NCI-H2107 treated with DMSO at 0.1 percent for 48 hours (cell line): ENCODE measurements around the gene PMM2.
"Not testable (repeated sequence)": the region's sequence is repeated elsewhere in the genome, so short reads cannot be mapped to it uniquely, and the experiment has no call there.

Experiments
- DNase-seq: peaks from one replicate; lab custom pipeline; 2025; ENCODE audit not compliant: unreplicated experiment; lab: John Stamatoyannopoulos, UW

Gene PMM2

GRCh38 chr16:8816967-8817655 is 19.5 kb downstream of the PMM2 start:
- DNase-seq = no peak

GRCh38 chr16:8818504-8819270 is 21.0 kb downstream of the PMM2 start:
- DNase-seq = no peak

- DNase-seq = no peak
Observed at GRCh38 chr16:8819411-8820034, 21.9 kb downstream of the PMM2 start.

- DNase-seq = no peak
Observed at GRCh38 chr16:8822403-8822802, 24.8 kb downstream of the PMM2 start.

- DNase-seq = no peak
Observed at GRCh38 chr16:8826278-8826879, 28.7 kb downstream of the PMM2 start.

GRCh38 chr16:8828541-8829165 is 31.0 kb downstream of the PMM2 start:
- no peak for DNase-seq

GRCh38 chr16:8831450-8831849 is 33.8 kb downstream of the PMM2 start:
- no peak for DNase-seq

- DNase-seq = peak; percentile 2
Observed at GRCh38 chr16:8831871-8832716, 34.5 kb downstream of the PMM2 start.

GRCh38 chr16:8832717-8833105 is 35.1 kb downstream of the PMM2 start:
- no peak for DNase-seq

GRCh38 chr16:8836797-8837196 is 39.2 kb downstream of the PMM2 start:
- not testable (repeated sequence) for DNase-seq

GRCh38 chr16:8837594-8837993 is 40.0 kb downstream of the PMM2 start:
- not testable (repeated sequence) for DNase-seq

GRCh38 chr16:8842016-8842415 is 44.4 kb downstream of the PMM2 start:
- DNase-seq = not testable (repeated sequence)

- DNase-seq = not testable (repeated sequence)
Observed at GRCh38 chr16:8843296-8843695, 45.7 kb downstream of the PMM2 start.

GRCh38 chr16:8845699-8846298 is 48.2 kb downstream of the PMM2 start:
- no peak for DNase-seq

GRCh38 chr16:8846401-8846932 is 48.8 kb downstream of the PMM2 start:
- no peak for DNase-seq

- DNase-seq = no peak
Observed at GRCh38 chr16:8847145-8847544, 49.5 kb downstream of the PMM2 start.

- no peak for DNase-seq
Observed at GRCh38 chr16:8847623-8848022, 50.0 kb downstream of the PMM2 start.

GRCh38 chr16:8848231-8848938 is 50.7 kb downstream of the PMM2 start:
- no peak for DNase-seq

- no peak for DNase-seq
Observed at GRCh38 chr16:8848939-8849391, 51.3 kb downstream of the PMM2 start.
